HPDE6-E6E7 (cell line): ENCODE results near the gene RNF11.

Source experiments
- DNase-seq: peaks from one replicate; pipeline ENCODE4 v3.0.0; 2011; ENCODE audit warnings: missing footprints; ENCODE audit errors: extremely low spot score

Gene RNF11

GRCh38 chr1:51263147-51263877, 27.2 kb downstream of the RNF11 start:
- DNase-seq: no peak

GRCh38 chr1:51264451-51264850, 28.4 kb downstream of the RNF11 start:
- DNase-seq: peak; percentile 17

GRCh38 chr1:51265618-51266017, 29.5 kb downstream of the RNF11 start:
- no peak for DNase-seq

GRCh38 chr1:51266181-51266580, 30.1 kb downstream of the RNF11 start:
- no peak for DNase-seq

- no peak for DNase-seq
Measured at GRCh38 chr1:51266791-51267190, 30.7 kb downstream of the RNF11 start.

GRCh38 chr1:51268634-51269033, 32.6 kb downstream of the RNF11 start:
- no peak for DNase-seq

GRCh38 chr1:51270751-51271150, 34.7 kb downstream of the RNF11 start:
- no peak for DNase-seq

GRCh38 chr1:51272916-51273315, 36.8 kb downstream of the RNF11 start:
- no peak for DNase-seq

- DNase-seq: no peak
Measured at GRCh38 chr1:51274676-51275075, 38.6 kb downstream of the RNF11 start.

GRCh38 chr1:51276286-51276685, 40.2 kb downstream of the RNF11 start:
- DNase-seq: no peak

- no peak for DNase-seq
Measured at GRCh38 chr1:51280321-51280978, 44.4 kb downstream of the RNF11 start.

- DNase-seq: no peak
Measured at GRCh38 chr1:51281807-51282206, 45.7 kb downstream of the RNF11 start.

- no peak for DNase-seq
Measured at GRCh38 chr1:51282605-51283004, 46.5 kb downstream of the RNF11 start.

- DNase-seq: no peak
Measured at GRCh38 chr1:51283979-51284378, 47.9 kb downstream of the RNF11 start.

GRCh38 chr1:51284487-51284954, 48.4 kb downstream of the RNF11 start:
- no peak for DNase-seq

GRCh38 chr1:51285055-51285454, 49.0 kb downstream of the RNF11 start:
- DNase-seq: no peak

- no peak for DNase-seq
Measured at GRCh38 chr1:51287966-51288365, 51.9 kb downstream of the RNF11 start.

GRCh38 chr1:51288578-51288977, 52.5 kb downstream of the RNF11 start:
- DNase-seq: no peak

- DNase-seq: no peak
Measured at GRCh38 chr1:51289676-51290488, 53.8 kb downstream of the RNF11 start.

- DNase-seq: no peak
Measured at GRCh38 chr1:51290489-51290847, 54.4 kb downstream of the RNF11 start.

- DNase-seq: no peak
Measured at GRCh38 chr1:51293898-51294515, 57.9 kb downstream of the RNF11 start.

GRCh38 chr1:51294566-51295184, 58.6 kb downstream of the RNF11 start:
- DNase-seq: no peak
